T follicular helper cell (primary cell): ENCODE results near the gene FTH1.
"Not testable (repeated sequence)": the region's sequence is repeated elsewhere in the genome, so short reads cannot be mapped to it uniquely, and the experiment has no call there.

ENCODE experiments used
- DNase-seq: peaks from one replicate; pipeline ENCODE4 v3.0.0-alpha.2; 2020; ENCODE audit warnings: low read depth
- total RNA-seq, 2 experiments: gene quantifications; one replicate each; lab custom pipeline; 2026; lab: John Stamatoyannopoulos, UW

FTH1 gene
- 202 to 224 reads per million in 2 experiments for total RNA-seq

GRCh38 chr11:61967116-61967923 is at the start of gene FTH1:
Gene FTH1, minus strand, starts transcription at chr11:61967634. Its CDS starts 209 bp downstream, at chr11:61967425.
- peak; percentile 87 for DNase-seq

- no peak for DNase-seq
Observed at GRCh38 chr11:62015615-62016014, 48.2 kb upstream of the FTH1 start.

- no peak for DNase-seq
Observed at GRCh38 chr11:62013537-62014476, 46.4 kb upstream of the FTH1 start.

- no peak for DNase-seq
Observed at GRCh38 chr11:62012832-62013461, 45.5 kb upstream of the FTH1 start.

- no peak for DNase-seq
Observed at GRCh38 chr11:62012451-62012831, 45.0 kb upstream of the FTH1 start.

- no peak for DNase-seq
Observed at GRCh38 chr11:62011881-62012280, 44.4 kb upstream of the FTH1 start.

GRCh38 chr11:62010935-62011528 is 43.6 kb upstream of the FTH1 start:
- no peak for DNase-seq

- no peak for DNase-seq
Observed at GRCh38 chr11:62008193-62008592, 40.8 kb upstream of the FTH1 start.

- no peak for DNase-seq
Observed at GRCh38 chr11:62004473-62004872, 37.0 kb upstream of the FTH1 start.

GRCh38 chr11:62002283-62002682 is 34.8 kb upstream of the FTH1 start:
- not testable (repeated sequence) for DNase-seq

GRCh38 chr11:62001450-62002191 is 34.2 kb upstream of the FTH1 start:
- DNase-seq: no peak

GRCh38 chr11:62000539-62001446 is 33.4 kb upstream of the FTH1 start:
- DNase-seq: no peak

GRCh38 chr11:61999141-61999975 is 31.9 kb upstream of the FTH1 start:
- no peak for DNase-seq

GRCh38 chr11:61996933-61997332 is 29.5 kb upstream of the FTH1 start:
- no peak for DNase-seq

GRCh38 chr11:61994981-61995380 is 27.5 kb upstream of the FTH1 start:
- DNase-seq: no peak

- DNase-seq: no peak
Observed at GRCh38 chr11:61985869-61986268, 18.4 kb upstream of the FTH1 start.

GRCh38 chr11:61983419-61983818 is 16.0 kb upstream of the FTH1 start:
- DNase-seq: no peak

GRCh38 chr11:61980783-61981541 is 13.5 kb upstream of the FTH1 start:
- DNase-seq: no peak
